Measurements from ENCODE around the gene ATP2B2.

- no peak for TF ChIP-seq CTCF (conservative IDR thresholded peaks at IDR 0.05; ENCODE audit: low read length)
- no peak for TF ChIP-seq EZH2phosphoT487 (IDR thresholded peaks at IDR 0.05; ENCODE audit: borderline replicate concordance, low read depth, low read length)
Observed at GRCh38 chr3:10457560-10457959, 47.8 kb downstream of the ATP2B2 start.
